Stomach smooth muscle (tissue), 2 donors: ENCODE results near the gene GPR34.
"Not testable (repeated sequence)": the region's sequence is repeated elsewhere in the genome, so short reads cannot be mapped to it uniquely, and the experiment has no call there.

Experiments used
- H3K27ac ChIP-seq: one replicate; pipeline ENCODE4 v1.7.0; 2013; ENCODE audit warnings: mild to moderate bottlenecking, low read length, inconsistent platforms
- H3K27me3 ChIP-seq, 2 donors: one replicate each; pipeline ENCODE4 v1.7.0; 2013; ENCODE audit warnings: low read length in 2 of 2; ENCODE audit not compliant: insufficient read depth in 2 of 2, control insufficient read depth in 1 of 2
- H3K36me3 ChIP-seq, 2 donors: one replicate each; pipeline ENCODE4 v1.7.0; 2013; ENCODE audit warnings: low read length in 2 of 2; ENCODE audit not compliant: control insufficient read depth in 2 of 2, insufficient read depth in 2 of 2
- H3K4me1 ChIP-seq: one replicate; pipeline ENCODE4 v1.7.0; 2013; ENCODE audit warnings: low read length; ENCODE audit not compliant: control insufficient read depth, insufficient read depth
- H3K4me3 ChIP-seq, 2 donors: one replicate each; pipeline ENCODE4 v1.7.0; 2013; ENCODE audit warnings: low read length in 2 of 2
- H3K9ac ChIP-seq, 2 donors: one replicate each; pipeline ENCODE4 v1.7.0; 2013; ENCODE audit warnings: low read length in 2 of 2, mild to moderate bottlenecking in 1 of 2
- H3K9me3 ChIP-seq, 2 donors: one replicate each; pipeline ENCODE4 v1.7.0; 2013; ENCODE audit warnings: low read length in 2 of 2; ENCODE audit not compliant: control insufficient read depth in 2 of 2
- donor health status: healthy.
- donor health status: Pancreatic carcinoma.

Gene GPR34

GRCh38 chrX:41718481-41719235 is 29.9 kb downstream of the GPR34 start:
- Histone ChIP-seq H3K27ac (no peak overlapping the region), H3K9me3 (peaks cover 0 to 14% of the 10 kb centered on the region in 2 donors), H3K36me3 (no peaks in the 10 kb centered on the region), H3K4me3 (no peak overlapping the region), H3K4me1 (no peaks in the 10 kb centered on the region), H3K27me3 (peaks cover 0 to 2% of the 10 kb centered on the region in 2 donors), H3K9ac (no peak overlapping the region)

GRCh38 chrX:41719610-41720009 is 30.8 kb downstream of the GPR34 start:
- peaks cover 0 to 14% of the 10 kb centered on the region in 2 donors for H3K9me3 ChIP-seq
- H3K27ac ChIP-seq, H3K4me1 ChIP-seq, H3K4me3 ChIP-seq, H3K27me3 ChIP-seq, H3K36me3 ChIP-seq, H3K9ac ChIP-seq: not testable (repeated sequence)

- H3K27me3 ChIP-seq, result peaks cover 0 to 2% of the 10 kb centered on the region in 2 donors
- no peak overlapping the region for H3K4me3 ChIP-seq
- H3K4me1 ChIP-seq, result no peaks in the 10 kb centered on the region
- peaks cover 0 to 14% of the 10 kb centered on the region in 2 donors for H3K9me3 ChIP-seq
- no peak overlapping the region for H3K9ac ChIP-seq
- no peaks in the 10 kb centered on the region for H3K36me3 ChIP-seq
- no peak overlapping the region for H3K27ac ChIP-seq
Observed at GRCh38 chrX:41720125-41720779, 31.5 kb downstream of the GPR34 start.

GRCh38 chrX:41721590-41721989 is 32.8 kb downstream of the GPR34 start:
- Histone ChIP-seq H3K36me3 (no peaks in the 10 kb centered on the region), H3K4me3 (no peak overlapping the region), H3K9ac (no peak overlapping the region), H3K4me1 (no peaks in the 10 kb centered on the region), H3K27ac (no peak overlapping the region), H3K9me3 (peaks cover 0 to 11% of the 10 kb centered on the region in 2 donors), H3K27me3 (peaks cover 0 to 2% of the 10 kb centered on the region in 2 donors)

GRCh38 chrX:41722214-41722613 is 33.4 kb downstream of the GPR34 start:
- Histone ChIP-seq H3K36me3 (no peaks in the 10 kb centered on the region), H3K27ac (no peak overlapping the region), H3K4me3 (no peak overlapping the region), H3K27me3 (peaks cover 0 to 2% of the 10 kb centered on the region in 2 donors), H3K4me1 (no peaks in the 10 kb centered on the region), H3K9ac (no peak overlapping the region), H3K9me3 (peaks cover 0 to 11% of the 10 kb centered on the region in 2 donors)

GRCh38 chrX:41722816-41723618 is 34.2 kb downstream of the GPR34 start:
- no peak overlapping the region for H3K27ac ChIP-seq
- H3K27me3 ChIP-seq, result peaks cover 0 to under 1% of the 10 kb centered on the region in 2 donors
- no peaks in the 10 kb centered on the region for H3K4me1 ChIP-seq

GRCh38 chrX:41723826-41724225 is 35.1 kb downstream of the GPR34 start, which contains the start of gene GPR82:
TSS of gene GPR82 (plus strand) at chrX:41724181. CDS start at chrX:41727027, 2,846 bp downstream.
- H3K9me3 ChIP-seq, result peaks cover 0 to 4% of the 10 kb centered on the region in 2 donors
- H3K4me1 ChIP-seq, result no peaks in the 10 kb centered on the region
- no peaks in the 10 kb centered on the region for H3K36me3 ChIP-seq
- no peaks in the 10 kb centered on the region for H3K27me3 ChIP-seq
- no peak within 1 kb of the TSS for H3K9ac ChIP-seq
- H3K27ac ChIP-seq, result no peak within 1 kb of the TSS
- H3K4me3 ChIP-seq, result no peak within 1 kb of the TSS

More at GRCh38 chrX:41722816-41723618, 34.2 kb downstream of the GPR34 start:
- peaks cover 0 to 4% of the 10 kb centered on the region in 2 donors for H3K9me3 ChIP-seq
- H3K9ac ChIP-seq, result no peak overlapping the region
- no peaks in the 10 kb centered on the region for H3K36me3 ChIP-seq
- H3K4me3 ChIP-seq, result no peak overlapping the region

GRCh38 chrX:41728125-41728524 is 39.4 kb downstream of the GPR34 start:
- Histone ChIP-seq H3K9ac (no peak overlapping the region), H3K4me3 (no peak overlapping the region), H3K4me1 (no peaks in the 10 kb centered on the region), H3K27ac (no peak overlapping the region), H3K36me3 (no peaks in the 10 kb centered on the region), H3K9me3 (no peaks in the 10 kb centered on the region), H3K27me3 (peaks cover 0 to 3% of the 10 kb centered on the region in 2 donors)

GRCh38 chrX:41730081-41730480 is 41.3 kb downstream of the GPR34 start:
- Histone ChIP-seq H3K4me3 (no peak overlapping the region), H3K9me3 (no peaks in the 10 kb centered on the region)

GRCh38 chrX:41732260-41732659 is 43.5 kb downstream of the GPR34 start:
- no peaks in the 10 kb centered on the region for H3K9me3 ChIP-seq
- peaks cover 2% of the 10 kb centered on the region for H3K4me1 ChIP-seq
- no peaks in the 10 kb centered on the region for H3K36me3 ChIP-seq
- H3K9ac ChIP-seq, result no peak overlapping the region
- no peak overlapping the region for H3K27ac ChIP-seq
- no peak overlapping the region for H3K4me3 ChIP-seq
- H3K27me3 ChIP-seq, result peaks cover 0 to 5% of the 10 kb centered on the region in 2 donors

More at GRCh38 chrX:41730081-41730480, 41.3 kb downstream of the GPR34 start:
- H3K27ac ChIP-seq, result no peak overlapping the region
- H3K36me3 ChIP-seq, result no peaks in the 10 kb centered on the region
- peaks cover 2% of the 10 kb centered on the region for H3K4me1 ChIP-seq
- H3K27me3 ChIP-seq, result peaks cover 0 to 3% of the 10 kb centered on the region in 2 donors
- no peak overlapping the region for H3K9ac ChIP-seq
